ENCODE measurements around the gene CGB8.

DNA sequence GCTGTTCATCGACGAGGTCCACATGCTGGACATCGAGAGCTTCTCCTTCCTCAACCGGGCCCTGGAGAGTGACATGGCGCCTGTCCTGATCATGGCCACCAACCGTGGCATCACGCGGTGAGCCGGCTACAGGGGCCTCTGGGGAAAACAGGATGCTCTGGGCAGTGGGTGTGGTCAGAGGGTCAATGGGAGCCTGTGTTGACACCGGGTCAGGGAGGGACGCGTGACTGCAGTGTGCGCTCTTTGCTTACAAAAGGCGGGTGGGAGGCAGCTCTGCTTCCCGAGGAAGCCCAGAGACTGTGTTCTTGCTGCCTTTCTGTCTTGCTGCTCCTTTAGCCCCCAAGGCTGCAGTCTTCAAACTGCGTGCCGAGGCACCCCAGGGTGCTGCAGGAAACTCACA lies 37.7 kb downstream of the CGB8 start:
- TF ChIP-seq CTCF (tag by site-specific recombination; IDR thresholded peaks at IDR 0.05) (no peak), ZNF629 (tag by site-specific recombination; IDR thresholded peaks at IDR 0.05) (no peak), ZNF610 (tag by site-specific recombination; IDR thresholded peaks at IDR 0.05; ENCODE audit: borderline replicate concordance) (no peak)
